SK-N-SH (cell line): ENCODE data around the gene SETD1B. TPM values are rescaled to one million over a fixed set of nuclear protein-coding genes. Genes with fewer than 3 reads are reported as not detected.

ENCODE experiments used
- CTCF ChIA-PET: fragments of 300-600, 350-600 bp; formaldehyde crosslinking; extraction: SDS; loops from one replicate; lab custom pipeline; 2021; lab: Yijun Ruan, JAX
- POLR2A ChIA-PET: fragments of 350-600 bp; sonication (Branson Sonifier 250); formaldehyde crosslinking; extraction: SDS; loops from one replicate; lab custom pipeline; 2020; ENCODE audit warnings: antibody characterized with exemption, inconsistent platforms; lab: Yijun Ruan, JAX
- DNase-seq: peaks from one replicate; pipeline ENCODE4 v3.0.0; 2012
- H2AFZ ChIP-seq: fragments of 200-600 bp; sonication (generic); 2 replicates; pipeline ENCODE4 v1.8.1; 2016; ENCODE audit warnings: antibody characterized with exemption, mild to moderate bottlenecking, low read depth
- H3F3A ChIP-seq: fragments of 200-600 bp; sonication (generic); replicated peaks from 2 replicates; pipeline ENCODE3; 2016; ENCODE audit warnings: antibody characterized with exemption, mild to moderate bottlenecking; ENCODE audit not compliant: insufficient read depth
- H3K27ac ChIP-seq, 2 experiments: fragments of 200-500 bp in 1 of 2; fragments of 200-600 bp in 1 of 2; sonication (Bioruptor generic) in 1 of 2; sonication (generic), shearing (Covaris generic) in 1 of 2; 2 replicates each; pipeline versions ENCODE4 v1.5.1 to v1.6.1; 2014 to 2016; ENCODE audit warnings: low read depth in 2 of 2, inconsistent platforms in 1 of 2, low read length in 1 of 2, mild to moderate bottlenecking in 1 of 2, mixed read lengths in 1 of 2
- H3K27me3 ChIP-seq: fragments of 200-600 bp; sonication (generic), shearing (Covaris generic); 2 replicates; pipeline ENCODE4 v1.6.1; 2016; ENCODE audit warnings: mixed run types; ENCODE audit not compliant: insufficient read depth
- H3K36me3 ChIP-seq, 2 experiments: fragments of 200-500 bp in 1 of 2; fragments of 200-600 bp in 1 of 2; sonication (Bioruptor generic) in 1 of 2; sonication (generic) in 1 of 2; replicated peaks in 1 of 2; 2 replicates each; pipeline versions ENCODE3 to v1.5.1; 2014 to 2016; ENCODE audit warnings: low read length in 1 of 2, mild to moderate bottlenecking in 1 of 2; ENCODE audit not compliant: insufficient read depth in 2 of 2, control insufficient read depth in 1 of 2
- H3K4me1 ChIP-seq, 2 experiments: fragments of 200-500 bp in 1 of 2; fragments of 200-600 bp in 1 of 2; sonication (Bioruptor generic) in 1 of 2; sonication (generic), shearing (Covaris generic) in 1 of 2; 2 replicates each; pipeline versions ENCODE4 v1.5.1 to v1.6.1; 2014 to 2016; ENCODE audit warnings: low read depth in 1 of 2, low read length in 1 of 2, mixed run types in 1 of 2; ENCODE audit not compliant: insufficient read depth in 2 of 2, control insufficient read depth in 1 of 2
- H3K4me2 ChIP-seq: fragments of 200-600 bp; sonication (generic), shearing (Covaris generic); 2 replicates; pipeline ENCODE4 v1.6.1; 2017; ENCODE audit warnings: mixed run types
- H3K4me3 ChIP-seq, 2 experiments: fragments of 200-500 bp in 1 of 2; fragments of 200-600 bp in 1 of 2; sonication (Bioruptor generic) in 1 of 2; sonication (generic), shearing (Covaris generic) in 1 of 2; 2 replicates each; pipeline versions ENCODE4 v1.5.1 to v1.8.1; 2014 to 2016; ENCODE audit warnings: low read depth in 2 of 2, inconsistent platforms in 1 of 2, low read length in 1 of 2, mild to moderate bottlenecking in 1 of 2, mixed read lengths in 1 of 2, moderate library complexity in 1 of 2
- H3K79me2 ChIP-seq: fragments of 200-600 bp; sonication (generic); 2 replicates; pipeline ENCODE4 v1.8.1; 2017; ENCODE audit warnings: mild to moderate bottlenecking; ENCODE audit not compliant: insufficient read depth
- H3K9ac ChIP-seq: fragments of 200-600 bp; sonication (generic); 2 replicates; pipeline ENCODE4 v1.6.1; 2017; ENCODE audit warnings: mixed run types
- H3K9me2 ChIP-seq: fragments of 200-600 bp; sonication (generic); 2 replicates; pipeline ENCODE4 v1.6.1; 2017; ENCODE audit warnings: mixed run types
- H3K9me3 ChIP-seq: fragments of 200-600 bp; sonication (generic); 2 replicates; pipeline ENCODE4 v1.6.1; 2017; ENCODE audit warnings: mixed run types, mild to moderate bottlenecking, moderate library complexity
- H4K20me1 ChIP-seq: fragments of 200-600 bp; sonication (generic); 2 replicates; pipeline ENCODE4 v1.6.1; 2017; ENCODE audit warnings: mild to moderate bottlenecking, mixed run types; ENCODE audit not compliant: insufficient read depth
- CHD2 ChIP-seq: fragments of 150-350 bp; IDR thresholded peaks from 2 replicates; pipeline ENCODE4 v1.6.1; 2018; ENCODE audit warnings: low read length; ENCODE audit not compliant: partially characterized antibody
- CTCF ChIP-seq: fragments of 200-600 bp; sonication (generic); IDR thresholded peaks from 2 replicates; pipeline ENCODE4 v1.6.1; 2017; ENCODE audit warnings: antibody characterized with exemption, mild to moderate bottlenecking, moderate library complexity
- ELF1 ChIP-seq: IDR thresholded peaks from 2 replicates; pipeline ENCODE4 v1.4.0; 2012
- EP300 ChIP-seq, 2 experiments: IDR thresholded peaks; 2 replicates each; pipeline versions ENCODE4 v1.4.0 to v1.6.1; 2012; ENCODE audit warnings: borderline replicate concordance in 1 of 2, low read depth in 1 of 2, low read length in 1 of 2
- EZH2phosphoT487 ChIP-seq: fragments of 200-600 bp; sonication (generic); IDR thresholded peaks from 2 replicates; pipeline ENCODE4 v1.6.1; 2017; ENCODE audit warnings: low read depth, mixed run types, mild to moderate bottlenecking, antibody characterized with exemption, moderate library complexity, borderline replicate concordance
- GABPA ChIP-seq: IDR thresholded peaks from 2 replicates; pipeline ENCODE4 v1.4.0; 2012; ENCODE audit warnings: low read depth, mild to moderate bottlenecking
- RAD21 ChIP-seq: IDR thresholded peaks from 2 replicates; pipeline ENCODE4 v1.6.1; 2012; ENCODE audit warnings: mild to moderate bottlenecking, low read length
- SMC3 ChIP-seq: IDR thresholded peaks from 2 replicates; pipeline ENCODE4 v1.6.1; 2012; ENCODE audit warnings: low read depth, low read length, improper control_type of control experiment
- WGBS: methylation state at CpG from one replicate; pipeline ENCODE4 v1.1.6; 2017; ENCODE audit warnings: low lambda C conversion rate; 5-methylcytosine and 5-hydroxymethylcytosine counted together
- polyA plus RNA-seq, 3 experiments: library from polyadenylated mRNA; depleted of rRNA; stranded (reverse); fragments of >200 nt; gene quantifications; 2 replicates each; pipeline ENCODE4 v1.2.3, GENCODE V29; 2012

The SETD1B gene
- polyA plus RNA-seq, 1 of the 3 experiments (the other 2 are of a cell fraction) = 2.0 TPM

- H3K4me2 ChIP-seq = no peak overlapping the region
Observed at GRCh38 chr12:121773011-121773777, 30.6 kb upstream of the SETD1B start.

GRCh38 chr12:121774968-121775474, 28.8 kb upstream of the SETD1B start:
- DNase-seq = no peak
- ChIA-PET CTCF (interaction anchor here (0.8 to 25.7 kb wide), 11 partner anchors 9 to 114 kb away, joined by 3 to 382 read pairs (median 4); partner anchors contain the start of genes PSMD9 and RHOF), POLR2A (no interaction called here)
- Histone ChIP-seq H3K4me3 (no peak overlapping the region), H3K27ac (no peak overlapping the region), H3K36me3 (peaks cover 0 to 3% of the 10 kb centered on the region in 2 experiments), H3K9ac (no peak overlapping the region), H3K27me3 (no peaks in the 10 kb centered on the region), H3K79me2 (no peaks in the 10 kb centered on the region), H3K4me2 (no peak overlapping the region), H3F3A (no peaks in the 10 kb centered on the region), H3K9me3 (no peaks in the 10 kb centered on the region), H3K4me1 (peaks cover 0 to 9% of the 10 kb centered on the region in 2 experiments; a peak in 1 of 4 replicates), H2AFZ (no peak overlapping the region), H4K20me1 (no peaks in the 10 kb centered on the region), H3K9me2 (no peaks in the 10 kb centered on the region)
- no peak for TF ChIP-seq CTCF
- 96% methylated on average over 4 of the region's 14 CpGs for WGBS

More at GRCh38 chr12:121773011-121773777, 30.6 kb upstream of the SETD1B start:
- Histone ChIP-seq H3K4me1 (peaks cover 0 to 12% of the 10 kb centered on the region in 2 experiments; a peak in 1 of 4 replicates), H3K36me3 (no peaks in the 10 kb centered on the region), H3K27me3 (no peaks in the 10 kb centered on the region), H3F3A (peaks cover 3% of the 10 kb centered on the region), H3K79me2 (no peaks in the 10 kb centered on the region), H3K9ac (no peak overlapping the region), H3K9me3 (no peaks in the 10 kb centered on the region), H4K20me1 (no peaks in the 10 kb centered on the region), H3K4me3 (no peak overlapping the region; a peak in 1 of 4 replicates), H2AFZ (no peak overlapping the region), H3K9me2 (no peaks in the 10 kb centered on the region), H3K27ac (peak overlapping the region in 1 of 2 experiments; percentile 45; a peak in 1 of 4 replicates)
- POLR2A ChIA-PET = interaction anchor here (0.6 kb wide), 1 partner anchor 80 kb away, joined by 3 read pairs; no protein-coding TSS in a partner anchor
- CTCF ChIA-PET = interaction anchor here (0.6 to 25.7 kb wide), 30 partner anchors 9 to 279 kb away, joined by 3 to 382 read pairs (median 4); partner anchors contain the start of genes PSMD9, RHOF and TMEM120B
- DNase-seq = peak; percentile 91
- WGBS = 22% methylated on average over 7 of the region's 14 CpGs
- TF ChIP-seq GABPA (no peak), EP300 (IDR thresholded peaks at IDR 0.05; ENCODE audit: borderline replicate concordance in 1 of 2, low read depth in 1 of 2, low read length in 1 of 2) (0 out of 4 replicates have a peak, but pooled peaks of 1 of the 2 experiments have one; percentile 12), SMC3 (peak; percentile 92), CHD2 (no peak), RAD21 (peak; percentile 88), CTCF (peak; percentile 89), EZH2phosphoT487 (no peak), ELF1 (peak; percentile 50; the same call in 1 of the 2 replicates)
